ENCODE data around the gene TRIM62. TPM values are rescaled to one million over a fixed set of nuclear protein-coding genes. Genes with fewer than 3 reads are reported as not detected.

Gene TRIM62
- total and polyA plus RNA-seq, 2 experiments from 2014 or later = 2.9 to 18.9 TPM

DNA sequence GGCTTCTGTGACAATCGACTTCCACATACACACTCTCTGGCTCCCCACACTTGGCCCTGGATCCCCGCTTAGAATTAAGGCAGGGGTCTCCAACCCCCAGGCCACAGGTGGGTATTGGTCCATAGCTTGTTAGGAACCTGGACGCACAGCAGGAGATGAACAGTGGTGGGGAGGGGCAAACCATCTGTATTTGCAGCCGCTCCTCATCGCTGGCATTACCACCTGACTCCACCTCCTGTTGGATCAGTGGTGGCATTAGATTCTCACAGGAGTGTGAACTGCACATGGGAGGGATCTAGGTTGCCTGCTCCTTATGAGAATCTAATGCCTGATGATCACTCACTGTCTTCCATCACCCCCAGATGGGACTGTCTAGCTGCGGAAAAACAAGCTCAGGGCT lies 16.0 kb downstream of the TRIM62 start:
- no peaks in the 10 kb centered on the region for H3K9me2 ChIP-seq (ENCODE audit: insufficient read depth)
- H3K79me2 ChIP-seq (replicated peaks; ENCODE audit: insufficient read depth) = no peaks in the 10 kb centered on the region
- DNase-seq (ENCODE audit: low spot score) (no peak), ATAC-seq (no peak)
- Mint-ChIP-seq H3K4me1 (peaks cover 57% of the 10 kb centered on the region), H3K27me3 (ENCODE audit: insufficient read depth, low read depth, poor library complexity) (peaks cover 4% of the 10 kb centered on the region), H3K27ac (no peak overlapping the region), H3K9me3 (peaks cover 5% of the 10 kb centered on the region; the same call in 2 of the 3 replicates), H3K4me3 (peak overlapping the region; percentile 15; the same call in 1 of the 3 replicates), H3K36me3 (ENCODE audit: low read depth) (peaks cover 17% of the 10 kb centered on the region)
- no peaks in the 10 kb centered on the region for H3K27me3 ChIP-seq (ENCODE audit: insufficient read depth)
- H3K4me2 ChIP-seq = peak overlapping the region; percentile 64; the same call in 1 of the 2 replicates
- H3K4me1 ChIP-seq (ENCODE audit: insufficient read depth) = peaks cover 36% of the 10 kb centered on the region
- H3F3A ChIP-seq (replicated peaks; ENCODE audit: low read depth) = no peaks in the 10 kb centered on the region
- H2AFZ ChIP-seq = no peak overlapping the region
- no peak overlapping the region for H3K27ac ChIP-seq (ENCODE audit: low read depth)
- TF ChIP-seq ZNF114 (CRISPR knock-in tag; IDR thresholded peaks at IDR 0.05) (no peak), NANOG (IDR thresholded peaks at IDR 0.05; ENCODE audit: borderline replicate concordance) (no peak), EZH2phosphoT487 (IDR thresholded peaks at IDR 0.05; ENCODE audit: unreplicated experiment) (no peak)
- H4K20me1 ChIP-seq (replicated peaks; ENCODE audit: insufficient read depth) = peaks cover 6% of the 10 kb centered on the region; the same call in 1 of the 2 replicates
- H3K36me3 ChIP-seq (ENCODE audit: insufficient read depth) = no peaks in the 10 kb centered on the region
- peak overlapping the region; percentile 30; the same call in 1 of the 2 replicates for H3K4me3 ChIP-seq

DNA sequence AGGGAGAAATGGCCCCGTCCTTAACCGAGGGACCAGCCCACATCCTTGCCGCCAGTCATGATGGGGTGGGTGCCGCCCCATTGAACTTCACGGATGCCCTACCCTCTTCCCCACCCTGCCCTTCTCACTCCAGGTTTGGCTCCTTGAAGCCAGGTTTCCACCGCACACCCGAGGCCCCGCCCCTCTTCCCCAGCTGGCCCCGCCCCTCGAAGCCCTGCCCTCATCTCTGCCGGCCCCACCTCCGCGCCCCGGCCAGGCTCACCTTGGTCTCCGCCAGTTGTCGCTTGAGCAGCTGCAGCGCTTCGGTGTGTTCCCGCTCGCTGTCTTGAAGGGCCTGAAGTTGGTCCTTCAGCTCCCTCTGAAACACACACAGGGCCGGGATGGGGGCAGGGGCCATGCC lies 16.6 kb downstream of the TRIM62 start:
- ATAC-seq = peak; percentile 82
- TF ChIP-seq, protein P1, sequence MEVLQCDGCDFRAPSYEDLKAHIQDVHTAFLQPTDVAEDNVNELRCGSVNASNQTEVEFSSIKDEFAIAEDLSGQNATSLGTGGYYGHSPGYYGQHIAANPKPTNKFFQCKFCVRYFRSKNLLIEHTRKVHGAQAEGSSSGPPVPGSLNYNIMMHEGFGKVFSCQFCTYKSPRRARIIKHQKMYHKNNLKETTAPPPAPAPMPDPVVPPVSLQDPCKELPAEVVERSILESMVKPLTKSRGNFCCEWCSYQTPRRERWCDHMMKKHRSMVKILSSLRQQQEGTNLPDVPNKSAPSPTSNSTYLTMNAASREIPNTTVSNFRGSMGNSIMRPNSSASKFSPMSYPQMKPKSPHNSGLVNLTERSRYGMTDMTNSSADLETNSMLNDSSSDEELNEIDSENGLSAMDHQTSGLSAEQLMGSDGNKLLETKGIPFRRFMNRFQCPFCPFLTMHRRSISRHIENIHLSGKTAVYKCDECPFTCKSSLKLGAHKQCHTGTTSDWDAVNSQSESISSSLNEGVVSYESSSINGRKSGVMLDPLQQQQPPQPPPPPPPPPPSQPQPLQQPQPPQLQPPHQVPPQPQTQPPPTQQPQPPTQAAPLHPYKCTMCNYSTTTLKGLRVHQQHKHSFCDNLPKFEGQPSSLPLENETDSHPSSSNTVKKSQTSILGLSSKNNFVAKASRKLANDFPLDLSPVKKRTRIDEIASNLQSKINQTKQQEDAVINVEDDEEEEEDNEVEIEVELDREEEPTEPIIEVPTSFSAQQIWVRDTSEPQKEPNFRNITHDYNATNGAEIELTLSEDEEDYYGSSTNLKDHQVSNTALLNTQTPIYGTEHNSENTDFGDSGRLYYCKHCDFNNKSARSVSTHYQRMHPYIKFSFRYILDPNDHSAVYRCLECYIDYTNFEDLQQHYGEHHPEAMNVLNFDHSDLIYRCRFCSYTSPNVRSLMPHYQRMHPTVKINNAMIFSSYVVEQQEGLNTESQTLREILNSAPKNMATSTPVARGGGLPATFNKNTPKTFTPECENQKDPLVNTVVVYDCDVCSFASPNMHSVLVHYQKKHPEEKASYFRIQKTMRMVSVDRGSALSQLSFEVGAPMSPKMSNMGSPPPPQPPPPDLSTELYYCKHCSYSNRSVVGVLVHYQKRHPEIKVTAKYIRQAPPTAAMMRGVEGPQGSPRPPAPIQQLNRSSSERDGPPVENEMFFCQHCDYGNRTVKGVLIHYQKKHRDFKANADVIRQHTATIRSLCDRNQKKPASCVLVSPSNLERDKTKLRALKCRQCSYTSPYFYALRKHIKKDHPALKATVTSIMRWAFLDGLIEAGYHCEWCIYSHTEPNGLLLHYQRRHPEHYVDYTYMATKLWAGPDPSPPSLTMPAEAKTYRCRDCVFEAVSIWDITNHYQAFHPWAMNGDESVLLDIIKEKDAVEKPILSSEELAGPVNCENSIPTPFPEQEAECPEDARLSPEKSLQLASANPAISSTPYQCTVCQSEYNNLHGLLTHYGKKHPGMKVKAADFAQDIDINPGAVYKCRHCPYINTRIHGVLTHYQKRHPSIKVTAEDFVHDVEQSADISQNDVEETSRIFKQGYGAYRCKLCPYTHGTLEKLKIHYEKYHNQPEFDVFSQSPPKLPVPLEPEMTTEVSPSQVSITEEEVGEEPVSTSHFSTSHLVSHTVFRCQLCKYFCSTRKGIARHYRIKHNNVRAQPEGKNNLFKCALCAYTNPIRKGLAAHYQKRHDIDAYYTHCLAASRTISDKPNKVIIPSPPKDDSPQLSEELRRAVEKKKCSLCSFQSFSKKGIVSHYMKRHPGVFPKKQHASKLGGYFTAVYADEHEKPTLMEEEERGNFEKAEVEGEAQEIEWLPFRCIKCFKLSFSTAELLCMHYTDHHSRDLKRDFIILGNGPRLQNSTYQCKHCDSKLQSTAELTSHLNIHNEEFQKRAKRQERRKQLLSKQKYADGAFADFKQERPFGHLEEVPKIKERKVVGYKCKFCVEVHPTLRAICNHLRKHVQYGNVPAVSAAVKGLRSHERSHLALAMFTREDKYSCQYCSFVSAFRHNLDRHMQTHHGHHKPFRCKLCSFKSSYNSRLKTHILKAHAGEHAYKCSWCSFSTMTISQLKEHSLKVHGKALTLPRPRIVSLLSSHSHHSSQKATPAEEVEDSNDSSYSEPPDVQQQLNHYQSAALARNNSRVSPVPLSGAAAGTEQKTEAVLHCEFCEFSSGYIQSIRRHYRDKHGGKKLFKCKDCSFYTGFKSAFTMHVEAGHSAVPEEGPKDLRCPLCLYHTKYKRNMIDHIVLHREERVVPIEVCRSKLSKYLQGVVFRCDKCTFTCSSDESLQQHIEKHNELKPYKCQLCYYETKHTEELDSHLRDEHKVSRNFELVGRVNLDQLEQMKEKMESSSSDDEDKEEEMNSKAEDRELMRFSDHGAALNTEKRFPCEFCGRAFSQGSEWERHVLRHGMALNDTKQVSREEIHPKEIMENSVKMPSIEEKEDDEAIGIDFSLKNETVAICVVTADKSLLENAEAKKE (CRISPR knock-in tag; IDR thresholded peaks at IDR 0.05) = no peak
- 0 out of 2 replicates have a peak, but pooled peaks have one; percentile 35 for TF ChIP-seq POLR2AphosphoS5 (IDR thresholded peaks at IDR 0.05; ENCODE audit: low read depth)
- no peak for TF ChIP-seq EZH2phosphoT487 (IDR thresholded peaks at IDR 0.05; ENCODE audit: unreplicated experiment)
- no peak for TF ChIP-seq EZH2 (IDR thresholded peaks at IDR 0.05; ENCODE audit: low read depth, unreplicated experiment)
- no peak overlapping the region for H3K27ac Mint-ChIP-seq
- no peaks in the 10 kb centered on the region for H3K27me3 ChIP-seq (ENCODE audit: insufficient read depth)
- no peaks in the 10 kb centered on the region for H3K79me2 ChIP-seq (replicated peaks; ENCODE audit: insufficient read depth)
- peaks cover 61% of the 10 kb centered on the region for H3K4me1 Mint-ChIP-seq
- peak overlapping the region; percentile 15; the same call in 1 of the 3 replicates for H3K4me3 Mint-ChIP-seq
- peak overlapping the region; percentile 66; the same call in 1 of the 2 replicates for H2AFZ ChIP-seq
- H3K4me2 ChIP-seq = peak overlapping the region; percentile 64
- no peak overlapping the region for H3K27ac ChIP-seq (ENCODE audit: low read depth)
- peaks cover 17% of the 10 kb centered on the region for H3K36me3 Mint-ChIP-seq (ENCODE audit: low read depth)
- H4K20me1 ChIP-seq (replicated peaks; ENCODE audit: insufficient read depth) = peaks cover 6% of the 10 kb centered on the region; the same call in 1 of the 2 replicates
- peaks cover 4% of the 10 kb centered on the region for H3K27me3 Mint-ChIP-seq (ENCODE audit: insufficient read depth, low read depth, poor library complexity)
- H3K36me3 ChIP-seq (ENCODE audit: insufficient read depth) = no peaks in the 10 kb centered on the region
- H3F3A ChIP-seq (replicated peaks; ENCODE audit: low read depth) = no peaks in the 10 kb centered on the region
- no peaks in the 10 kb centered on the region for H3K9me2 ChIP-seq (ENCODE audit: insufficient read depth)
- DNase-seq (ENCODE audit: low spot score) = peak; percentile 95
- H3K4me3 ChIP-seq = peak overlapping the region; percentile 30; the same call in 1 of the 2 replicates
- H3K4me1 ChIP-seq (ENCODE audit: insufficient read depth) = peaks cover 40% of the 10 kb centered on the region
- peaks cover 5% of the 10 kb centered on the region; the same call in 2 of the 3 replicates for H3K9me3 Mint-ChIP-seq

Measured in GM23338 (cell line).